M059J (cell line): ENCODE results near the gene PFDN2. TPM values are rescaled to one million over a fixed set of nuclear protein-coding genes. Genes with fewer than 3 reads are reported as not detected.

Experiments used
- DNase-seq: peaks from one replicate; pipeline ENCODE4 v3.0.0-alpha.2; 2012; ENCODE audit warnings: low read depth
- total RNA-seq: library from RNA; depleted of rRNA; stranded (reverse); fragments of >200 nt; shearing (Covaris generic); gene quantifications from 2 replicates; pipeline ENCODE4 v1.2.3, GENCODE V29; 2014

Gene PFDN2
- total RNA-seq, 1 experiment from 2014 or later = 105 TPM

DNA sequence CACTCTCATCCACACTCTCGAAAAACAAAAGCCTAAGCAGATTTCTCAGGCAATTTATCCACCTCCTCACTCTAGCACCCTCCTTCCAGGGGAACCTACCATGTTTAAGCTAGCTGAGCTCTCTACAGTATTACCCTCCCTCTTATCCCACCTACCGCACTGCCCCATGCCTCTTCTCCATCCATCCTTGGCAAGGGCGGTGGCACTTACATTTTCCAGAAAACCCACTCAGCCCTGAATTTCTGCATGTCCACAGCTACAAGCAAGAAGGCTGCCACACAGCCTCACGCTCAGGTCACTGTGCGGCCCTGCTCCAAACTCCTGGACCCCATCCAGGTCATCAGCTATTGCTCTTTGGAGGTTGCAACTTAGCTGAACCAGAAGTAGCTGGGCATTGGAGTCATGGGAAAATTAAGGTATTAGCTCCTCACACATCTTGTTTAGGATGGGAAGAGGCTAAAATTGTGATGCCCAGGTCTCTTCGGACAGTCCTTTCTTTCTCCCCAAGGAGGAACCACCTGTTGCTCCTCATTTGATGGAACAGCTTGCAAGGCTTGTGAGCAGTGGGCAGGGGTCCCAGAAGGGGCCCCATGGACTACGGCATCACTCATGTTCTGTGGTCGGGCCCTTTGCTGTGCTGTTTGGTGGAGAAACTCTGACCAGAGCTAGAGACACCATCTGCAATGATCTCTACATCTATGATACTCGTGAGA lies 18.6 kb downstream of the PFDN2 start:
- DNase-seq = no peak

DNA sequence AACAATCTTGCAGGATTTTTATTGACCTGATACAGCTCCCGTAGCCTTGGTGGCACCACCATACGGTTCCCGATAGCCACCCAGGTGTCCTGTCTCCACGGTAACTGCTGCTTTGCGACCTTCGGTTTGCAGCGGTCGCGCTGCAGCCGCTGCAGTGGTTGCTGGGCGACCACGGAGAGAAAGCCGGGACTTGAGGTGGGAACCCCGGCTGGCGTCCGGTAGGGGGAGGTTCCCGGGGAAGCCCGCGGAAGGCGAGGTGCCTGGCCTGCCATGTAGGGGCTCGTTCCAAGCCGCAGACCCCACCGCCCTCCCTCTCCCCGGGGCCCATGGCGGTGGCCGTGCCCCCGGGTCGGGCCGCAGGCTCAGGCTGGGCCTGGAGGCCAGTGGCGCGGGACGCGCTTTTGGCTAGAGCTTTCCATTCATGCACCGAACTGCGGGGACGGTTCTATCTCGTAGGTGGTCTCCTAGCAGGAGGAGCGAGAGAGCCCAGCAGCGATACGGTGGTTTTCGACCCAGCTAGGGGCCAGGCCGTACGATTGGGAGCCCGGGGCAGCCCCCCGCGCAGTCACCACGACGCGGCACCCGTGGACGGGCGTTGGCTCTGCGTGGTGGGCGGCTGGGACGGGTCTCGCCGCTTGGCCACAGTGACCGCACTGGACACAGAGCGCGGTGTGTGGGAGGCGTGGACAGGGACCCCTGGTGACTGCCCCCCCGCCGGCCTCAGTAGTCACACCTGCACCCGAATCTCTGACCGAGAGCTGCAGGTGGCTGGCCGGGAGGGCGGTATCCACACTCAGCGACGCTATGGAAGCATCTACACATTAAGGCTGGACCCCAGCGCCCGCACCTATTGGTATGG lies 19.4 kb downstream of the PFDN2 start, which contains the start of gene KLHDC9:
Gene KLHDC9 (plus strand): TSS at position 152 of the 859 bp plus-strand sequence. CDS start 175 bp downstream, at position 327.
- peak; percentile 82 for DNase-seq

DNA sequence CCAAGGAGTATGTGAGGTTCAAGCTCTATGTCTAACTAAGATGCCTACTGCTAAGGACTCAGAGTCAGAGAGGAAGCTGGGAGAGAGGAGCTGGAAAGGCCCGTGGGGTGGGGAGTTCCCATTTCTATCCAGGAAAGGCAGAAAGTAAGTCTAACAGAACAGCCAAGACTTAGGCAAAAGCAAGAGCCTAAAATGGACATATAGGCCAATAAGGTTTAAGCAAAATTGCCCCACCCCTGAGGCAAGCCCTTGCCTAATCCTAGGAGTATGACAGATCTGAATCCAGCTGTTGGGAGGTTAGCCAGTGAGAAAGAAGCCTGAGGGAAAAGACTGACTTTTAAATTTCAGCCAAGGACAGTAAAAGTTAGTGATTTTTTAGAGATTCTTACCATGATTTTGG lies 21.3 kb downstream of the PFDN2 start:
- no peak for DNase-seq

DNA sequence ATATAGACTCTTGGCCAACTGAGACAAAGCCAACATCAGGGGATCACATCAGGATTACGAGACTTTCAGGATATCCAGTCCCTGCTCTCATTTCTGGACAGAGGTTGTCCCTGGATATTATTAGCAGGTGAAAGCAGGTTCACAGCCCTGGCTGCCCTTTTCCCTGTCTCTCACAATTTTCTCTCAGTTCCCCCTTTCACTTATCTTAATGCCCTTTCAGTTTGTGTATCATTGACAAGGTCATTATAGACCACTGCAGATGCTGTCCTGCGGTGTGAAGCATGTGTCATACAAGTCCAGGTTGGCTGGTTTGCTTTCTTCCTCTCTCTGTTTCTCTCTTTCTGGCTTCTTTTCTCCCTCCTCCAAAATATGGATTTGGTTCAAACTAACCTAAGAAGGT lies 21.8 kb downstream of the PFDN2 start:
- DNase-seq = no peak

DNA sequence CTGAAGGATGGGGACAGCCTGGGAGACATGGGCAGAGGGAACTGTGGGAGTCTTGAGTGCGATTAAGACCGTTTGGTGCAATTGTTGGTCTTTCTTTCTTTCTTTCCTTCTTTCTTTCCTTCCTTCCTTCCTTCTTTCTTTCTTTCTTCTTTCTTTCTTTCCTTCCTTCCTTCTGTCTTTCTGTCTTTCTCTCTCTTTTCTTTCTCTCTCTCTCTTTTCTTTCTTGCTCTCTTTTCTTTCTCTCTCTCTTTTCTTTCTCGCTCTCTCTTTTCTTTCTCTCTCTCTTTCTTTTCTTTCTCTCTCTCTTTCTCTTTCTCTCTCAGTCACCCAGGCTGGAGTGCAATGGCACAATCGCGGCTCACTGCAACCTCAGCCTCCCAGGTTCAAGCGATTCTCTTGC lies 22.6 kb downstream of the PFDN2 start:
- DNase-seq = no peak

- no peak for DNase-seq
Measured at GRCh38 chr1:161094481-161094880, 23.4 kb downstream of the PFDN2 start.

DNA sequence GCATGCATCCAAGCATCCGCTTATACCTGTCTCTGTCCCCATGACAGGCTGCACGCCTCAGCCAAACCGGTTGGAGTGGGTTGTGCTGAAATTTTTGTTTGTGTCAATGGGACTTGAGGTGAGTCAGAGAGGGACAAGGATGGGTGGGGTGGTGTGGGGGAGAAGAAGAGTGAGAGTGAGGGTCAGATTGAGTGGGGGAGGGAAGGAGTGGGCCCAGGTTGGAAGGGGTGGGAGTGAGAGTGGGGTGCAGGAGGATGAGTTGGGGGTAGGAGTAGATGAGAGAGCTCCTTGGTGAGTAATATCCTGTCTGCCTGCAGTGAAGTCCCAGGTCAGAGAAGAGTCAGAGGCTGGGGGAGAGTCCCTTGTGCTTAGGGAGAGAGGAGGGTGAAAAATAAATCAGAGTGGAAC lies 25.2 kb downstream of the PFDN2 start:
- DNase-seq = peak; percentile 64

DNA sequence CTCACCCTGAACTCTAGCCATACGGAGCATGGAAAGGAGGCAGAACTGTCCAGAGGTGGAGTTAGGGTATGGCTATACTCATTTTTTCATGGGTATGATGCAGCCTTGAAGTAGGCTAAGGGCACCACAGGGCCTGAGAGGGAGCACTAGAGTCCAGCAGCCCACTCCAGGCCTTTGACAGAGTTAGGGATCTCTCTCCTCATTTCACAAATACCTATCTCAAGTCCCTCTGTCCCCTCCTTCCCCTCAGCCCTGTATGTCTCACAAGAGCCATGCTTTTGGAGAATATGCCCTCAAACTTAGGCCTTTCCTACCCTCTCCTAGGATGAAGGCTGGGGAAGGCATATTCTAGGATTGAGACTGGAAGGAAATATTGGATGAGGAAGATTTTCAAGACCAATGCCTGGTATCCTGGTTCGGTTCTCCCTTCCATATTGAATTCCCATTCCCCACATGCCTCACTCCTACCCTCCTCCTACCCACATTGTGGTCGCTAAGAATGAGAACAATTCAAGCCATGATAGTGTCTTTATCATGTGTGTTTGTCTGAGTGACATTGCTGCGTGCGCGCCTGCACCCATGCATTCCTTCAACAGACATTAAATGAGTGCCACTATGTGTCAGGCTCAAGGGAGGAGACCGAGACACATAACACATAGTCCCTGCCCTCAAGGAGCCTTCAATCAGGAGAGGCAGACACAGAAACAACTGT lies 25.9 kb downstream of the PFDN2 start:
- no peak for DNase-seq

GRCh38 chr1:161091093-161091492 lies 26.7 kb downstream of the PFDN2 start:
- no peak for DNase-seq

DNA sequence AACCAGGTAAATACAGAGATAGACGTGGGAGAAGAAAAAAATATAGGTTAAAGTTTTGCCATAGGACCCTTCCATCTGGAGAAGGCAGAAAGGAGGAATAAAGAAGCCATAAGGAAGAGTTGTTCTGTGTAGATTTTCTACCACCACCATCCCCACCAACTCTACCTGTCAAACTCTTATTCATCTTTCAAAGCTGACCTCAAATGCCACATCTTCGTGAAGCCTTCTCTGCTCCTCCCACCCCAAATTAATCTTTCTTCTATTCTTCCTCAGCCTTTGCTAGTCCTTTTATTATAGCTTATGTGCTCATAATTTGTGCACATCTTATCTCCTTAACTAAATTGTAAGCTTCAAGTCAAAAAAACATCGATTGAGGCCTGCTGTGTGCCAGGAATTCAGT lies 27.2 kb downstream of the PFDN2 start:
- DNase-seq = no peak

- DNase-seq = no peak
Measured at GRCh38 chr1:161089938-161090337, 27.9 kb downstream of the PFDN2 start.

DNA sequence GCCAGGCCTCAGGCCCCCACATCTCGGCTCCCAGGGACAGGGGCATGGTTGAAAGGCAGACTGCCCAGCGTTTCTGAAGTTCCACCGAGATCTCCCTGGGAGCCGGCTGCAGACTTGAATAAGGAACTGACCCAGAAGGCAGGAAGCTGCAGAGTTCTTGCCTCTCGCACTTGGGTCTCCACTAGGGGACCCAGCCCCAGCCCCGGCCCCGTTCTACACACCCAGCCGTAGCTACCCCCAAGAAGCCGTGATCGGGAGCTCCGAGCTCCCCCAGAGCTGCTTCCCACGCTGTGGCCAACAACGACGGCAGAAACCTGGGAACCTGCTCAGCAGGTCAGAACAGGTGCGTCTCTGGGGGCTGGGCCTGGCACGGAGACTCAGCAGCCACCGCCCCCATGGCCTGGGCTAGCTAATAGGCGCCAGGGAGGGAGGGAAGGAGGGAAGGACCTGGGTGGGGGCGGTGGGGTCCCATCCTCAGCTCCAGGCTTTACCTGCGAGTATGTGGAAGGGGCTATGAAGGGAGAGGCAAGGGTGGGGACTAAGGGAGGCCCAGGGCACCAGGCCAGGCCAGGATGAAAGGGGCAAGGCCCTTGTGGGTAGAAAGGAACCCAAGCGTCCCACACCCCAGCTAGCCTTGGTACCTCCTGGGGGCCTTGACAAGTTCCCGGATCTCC lies 28.4 kb downstream of the PFDN2 start, which contains the start of gene NECTIN4:
Gene NECTIN4 (minus strand): TSS at position 308 of the 674 bp plus-strand sequence. CDS start 262 bp downstream, at position 46.
- no peak for DNase-seq

GRCh38 chr1:161088587-161089110 lies 29.2 kb downstream of the PFDN2 start:
- peak; percentile 53 for DNase-seq

DNA sequence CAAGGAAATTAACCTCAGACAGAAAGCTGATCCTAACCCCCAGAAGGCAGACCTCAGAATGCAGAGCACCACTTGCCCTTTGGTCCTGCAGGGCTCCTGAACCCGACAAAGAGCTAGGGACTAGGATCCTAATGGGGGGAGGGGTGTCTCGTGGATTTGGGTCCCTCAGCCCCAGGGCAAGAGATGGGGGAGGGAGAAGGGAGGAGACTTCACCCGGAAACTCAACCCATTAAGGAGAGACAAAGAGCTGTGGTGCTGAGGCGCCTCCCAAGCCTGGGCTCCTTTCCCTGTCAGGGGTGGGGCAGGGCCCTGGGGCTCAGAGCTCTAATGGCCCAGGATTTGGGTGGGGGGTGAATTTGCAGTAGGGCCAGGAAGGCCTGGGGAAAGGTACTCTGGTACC lies 31.4 kb downstream of the PFDN2 start:
- DNase-seq = no peak

DNA sequence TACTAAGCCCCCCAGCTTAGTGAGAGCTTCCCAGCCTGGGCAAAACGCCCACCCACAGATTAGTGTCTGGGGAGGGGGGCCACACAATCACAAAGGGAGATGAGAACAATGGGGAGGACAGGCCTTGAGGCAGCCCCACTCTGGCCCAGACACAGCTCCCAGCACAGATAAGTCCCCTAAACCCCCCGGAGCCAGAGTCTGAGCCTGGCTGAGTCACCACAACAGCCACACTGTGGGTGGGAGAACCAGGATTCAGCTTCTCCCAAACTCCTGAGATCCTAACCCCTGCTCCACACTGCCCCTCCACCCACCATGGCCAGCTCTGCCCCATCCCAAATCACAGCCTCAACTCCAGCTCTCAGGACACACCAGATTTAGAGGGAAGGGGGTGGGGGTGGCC lies 32.7 kb downstream of the PFDN2 start:
- peak; percentile 37 for DNase-seq

GRCh38 chr1:161084597-161084988 lies 33.2 kb downstream of the PFDN2 start:
- DNase-seq = no peak

- no peak for DNase-seq
Measured at GRCh38 chr1:161083748-161084596, 33.9 kb downstream of the PFDN2 start.

- peak; percentile 94 for DNase-seq
Measured at GRCh38 chr1:161082996-161083747, 34.7 kb downstream of the PFDN2 start.

GRCh38 chr1:161082483-161082882 lies 35.4 kb downstream of the PFDN2 start:
- no peak for DNase-seq

- DNase-seq = no peak
Measured at GRCh38 chr1:161081519-161081918, 36.3 kb downstream of the PFDN2 start.
